ENCODE measurements around the gene PDE3B.
"Not testable (repeated sequence)": the region's sequence is repeated elsewhere in the genome, so short reads cannot be mapped to it uniquely, and the experiment has no call there.

The PDE3B gene

GRCh38 chr11:14742849-14743559 is 99.4 kb downstream of the PDE3B start:
- no peak overlapping the region for H3K27ac ChIP-seq (ENCODE audit: low read depth, low read length)
- no peak overlapping the region for H3K14ac ChIP-seq (ENCODE audit: low read length)
- H3K4me1 ChIP-seq (ENCODE audit: control insufficient read depth in 1 of 2, insufficient read depth in 2 of 2, low read length in 2 of 2), result no peaks in the 10 kb centered on the region
- H3K4me3 ChIP-seq (ENCODE audit: low read depth, low read length), result no peak overlapping the region
- no peak overlapping the region for H3K4me2 ChIP-seq (ENCODE audit: low read length)
- H2AK5ac ChIP-seq (ENCODE audit: low read length), result no peak overlapping the region
- H2BK120ac ChIP-seq (ENCODE audit: insufficient read depth, low read length, poor library complexity), result no peak overlapping the region
- no peak for DNase-seq
- peaks cover 2% of the 10 kb centered on the region for H3K9me3 ChIP-seq (ENCODE audit: insufficient read depth, low read depth, low read length)
- H3K18ac ChIP-seq (ENCODE audit: low read length), result no peak overlapping the region
- H3K4ac ChIP-seq (ENCODE audit: low read depth, low read length), result no peak overlapping the region
- H3K79me2 ChIP-seq (ENCODE audit: control insufficient read depth, insufficient read depth, low read length, poor library complexity), result no peaks in the 10 kb centered on the region
- no peak overlapping the region for H2AFZ ChIP-seq (ENCODE audit: insufficient read depth, low read length, poor library complexity)
- H4K91ac ChIP-seq (ENCODE audit: low read depth, low read length), result no peak overlapping the region
- no peaks in the 10 kb centered on the region for H3K79me1 ChIP-seq (ENCODE audit: low read length)
- H2BK5ac ChIP-seq (ENCODE audit: low read depth, low read length, poor library complexity), result no peak overlapping the region
- no peak overlapping the region for H4K12ac ChIP-seq (ENCODE audit: low read depth, low read length)
- no peaks in the 10 kb centered on the region for H3K36me3 ChIP-seq (ENCODE audit: control insufficient read depth in 1 of 2, insufficient read depth in 2 of 2, low read length in 2 of 2)
- WGBS (ENCODE audit: extremely low coverage, insufficient coverage, insufficient read length), result no CpG with 5 or more reads among the region's 5 CpGs
- H2BK12ac ChIP-seq (ENCODE audit: low read length), result no peak overlapping the region
- H4K8ac ChIP-seq (ENCODE audit: low read depth, low read length), result no peak overlapping the region
- H3K27me3 ChIP-seq (ENCODE audit: insufficient read depth, low read length), result no peaks in the 10 kb centered on the region
- H3K23ac ChIP-seq (ENCODE audit: low read length), result no peak overlapping the region
- no peak overlapping the region for H3K9ac ChIP-seq (ENCODE audit: low read length)

GRCh38 chr11:14743667-14744066 is 100.1 kb downstream of the PDE3B start:
- H2AK5ac ChIP-seq (ENCODE audit: low read length); DNase-seq; H4K8ac ChIP-seq (ENCODE audit: low read depth, low read length); H3K79me1 ChIP-seq (ENCODE audit: low read length); H3K4me2 ChIP-seq (ENCODE audit: low read length); H2BK120ac ChIP-seq (ENCODE audit: insufficient read depth, low read length, poor library complexity); H3K27me3 ChIP-seq (ENCODE audit: insufficient read depth, low read length); H4K91ac ChIP-seq (ENCODE audit: low read depth, low read length); H3K4ac ChIP-seq (ENCODE audit: low read depth, low read length); H3K36me3 ChIP-seq (ENCODE audit: control insufficient read depth in 1 of 2, insufficient read depth in 2 of 2, low read length in 2 of 2); H3K4me3 ChIP-seq (ENCODE audit: low read depth, low read length); H3K14ac ChIP-seq (ENCODE audit: low read length); H3K18ac ChIP-seq (ENCODE audit: low read length); H4K12ac ChIP-seq (ENCODE audit: low read depth, low read length); H3K9me3 ChIP-seq (ENCODE audit: insufficient read depth, low read depth, low read length); H2BK12ac ChIP-seq (ENCODE audit: low read length); H3K9ac ChIP-seq (ENCODE audit: low read length); H2AFZ ChIP-seq (ENCODE audit: insufficient read depth, low read length, poor library complexity); H3K23ac ChIP-seq (ENCODE audit: low read length); H3K27ac ChIP-seq (ENCODE audit: low read depth, low read length); H2BK5ac ChIP-seq (ENCODE audit: low read depth, low read length, poor library complexity); H3K4me1 ChIP-seq (ENCODE audit: control insufficient read depth in 1 of 2, insufficient read depth in 2 of 2, low read length in 2 of 2); H3K79me2 ChIP-seq (ENCODE audit: control insufficient read depth, insufficient read depth, low read length, poor library complexity): not testable (repeated sequence)
- WGBS (ENCODE audit: extremely low coverage, insufficient coverage, insufficient read length), result no CpG with 5 or more reads among the region's 6 CpGs

- Histone ChIP-seq H4K12ac (ENCODE audit: low read depth, low read length) (no peak overlapping the region), H3K9ac (ENCODE audit: low read length) (no peak overlapping the region), H2BK5ac (ENCODE audit: low read depth, low read length, poor library complexity) (no peak overlapping the region), H3K4me2 (ENCODE audit: low read length) (no peak overlapping the region), H3K27me3 (ENCODE audit: insufficient read depth, low read length) (no peaks in the 10 kb centered on the region), H3K36me3 (ENCODE audit: control insufficient read depth in 1 of 2, insufficient read depth in 2 of 2, low read length in 2 of 2) (no peaks in the 10 kb centered on the region), H3K14ac (ENCODE audit: low read length) (no peak overlapping the region), H4K8ac (ENCODE audit: low read depth, low read length) (no peak overlapping the region), H3K4me3 (ENCODE audit: low read depth, low read length) (no peak overlapping the region), H3K18ac (ENCODE audit: low read length) (no peak overlapping the region), H2AFZ (ENCODE audit: insufficient read depth, low read length, poor library complexity) (no peak overlapping the region), H2AK5ac (ENCODE audit: low read length) (no peak overlapping the region), H3K4me1 (ENCODE audit: control insufficient read depth in 1 of 2, insufficient read depth in 2 of 2, low read length in 2 of 2) (no peaks in the 10 kb centered on the region), H3K23ac (ENCODE audit: low read length) (no peak overlapping the region), H2BK12ac (ENCODE audit: low read length) (no peak overlapping the region), H3K79me1 (ENCODE audit: low read length) (no peaks in the 10 kb centered on the region), H3K79me2 (ENCODE audit: control insufficient read depth, insufficient read depth, low read length, poor library complexity) (no peaks in the 10 kb centered on the region), H4K91ac (ENCODE audit: low read depth, low read length) (no peak overlapping the region), H2BK120ac (ENCODE audit: insufficient read depth, low read length, poor library complexity) (no peak overlapping the region), H3K4ac (ENCODE audit: low read depth, low read length) (no peak overlapping the region), H3K9me3 (ENCODE audit: insufficient read depth, low read depth, low read length) (peaks cover 2% of the 10 kb centered on the region), H3K27ac (ENCODE audit: low read depth, low read length) (no peak overlapping the region)
- no peak for DNase-seq
- WGBS (ENCODE audit: extremely low coverage, insufficient coverage, insufficient read length), result no CpG with 5 or more reads among the region's 3 CpGs
Observed at GRCh38 chr11:14746857-14747395, 103.3 kb downstream of the PDE3B start.

- Histone ChIP-seq H4K12ac (ENCODE audit: low read depth, low read length) (no peak overlapping the region), H2AK5ac (ENCODE audit: low read length) (no peak overlapping the region)
Observed at GRCh38 chr11:14748090-14748489, 104.5 kb downstream of the PDE3B start.

More at GRCh38 chr11:14748090-14748489, 104.5 kb downstream of the PDE3B start:
- H3K4me2 ChIP-seq (ENCODE audit: low read length), result no peak overlapping the region
- no peak overlapping the region for H2BK120ac ChIP-seq (ENCODE audit: insufficient read depth, low read length, poor library complexity)
- no peak overlapping the region for H4K91ac ChIP-seq (ENCODE audit: low read depth, low read length)
- no CpG with 5 or more reads among the region's 1 CpG for WGBS (ENCODE audit: extremely low coverage, insufficient coverage, insufficient read length)
- no peaks in the 10 kb centered on the region for H3K79me1 ChIP-seq (ENCODE audit: low read length)
- H2BK12ac ChIP-seq (ENCODE audit: low read length), result no peak overlapping the region
- no peak overlapping the region for H3K4me3 ChIP-seq (ENCODE audit: low read depth, low read length)
- no peak overlapping the region for H3K23ac ChIP-seq (ENCODE audit: low read length)
- no peaks in the 10 kb centered on the region for H3K27me3 ChIP-seq (ENCODE audit: insufficient read depth, low read length)
- H3K79me2 ChIP-seq (ENCODE audit: control insufficient read depth, insufficient read depth, low read length, poor library complexity), result no peaks in the 10 kb centered on the region
- no peak overlapping the region for H2BK5ac ChIP-seq (ENCODE audit: low read depth, low read length, poor library complexity)
- no peak overlapping the region for H3K4ac ChIP-seq (ENCODE audit: low read depth, low read length)
- DNase-seq, result no peak
- H3K4me1 ChIP-seq (ENCODE audit: control insufficient read depth in 1 of 2, insufficient read depth in 2 of 2, low read length in 2 of 2), result no peaks in the 10 kb centered on the region
- no peak overlapping the region for H3K18ac ChIP-seq (ENCODE audit: low read length)
- H3K9me3 ChIP-seq (ENCODE audit: insufficient read depth, low read depth, low read length), result peaks cover 2% of the 10 kb centered on the region
- no peak overlapping the region for H3K27ac ChIP-seq (ENCODE audit: low read depth, low read length)
- H4K8ac ChIP-seq (ENCODE audit: low read depth, low read length), result no peak overlapping the region
- H2AFZ ChIP-seq (ENCODE audit: insufficient read depth, low read length, poor library complexity), result no peak overlapping the region
- H3K14ac ChIP-seq (ENCODE audit: low read length), result no peak overlapping the region
- H3K36me3 ChIP-seq (ENCODE audit: control insufficient read depth in 1 of 2, insufficient read depth in 2 of 2, low read length in 2 of 2), result no peaks in the 10 kb centered on the region
- no peak overlapping the region for H3K9ac ChIP-seq (ENCODE audit: low read length)

Data from trophoblast cell (in vitro differentiated cells and primary cell).